WI38 (cell line): Measurements from ENCODE around the gene ZNF862.

Experiments
- H3K4me3 ChIP-seq: 2 replicates; pipeline ENCODE4 v1.5.1; 2011; ENCODE audit warnings: low read depth, mild to moderate bottlenecking, control low read depth, low read length
- TF ChIP-seq, protein P1 (sequence below): IDR thresholded peaks from 2 replicates; pipeline ENCODE4 v1.5.1; 2012; ENCODE audit warnings: low read depth, mild to moderate bottlenecking, control low read depth, low read length

Gene ZNF862

DNA sequence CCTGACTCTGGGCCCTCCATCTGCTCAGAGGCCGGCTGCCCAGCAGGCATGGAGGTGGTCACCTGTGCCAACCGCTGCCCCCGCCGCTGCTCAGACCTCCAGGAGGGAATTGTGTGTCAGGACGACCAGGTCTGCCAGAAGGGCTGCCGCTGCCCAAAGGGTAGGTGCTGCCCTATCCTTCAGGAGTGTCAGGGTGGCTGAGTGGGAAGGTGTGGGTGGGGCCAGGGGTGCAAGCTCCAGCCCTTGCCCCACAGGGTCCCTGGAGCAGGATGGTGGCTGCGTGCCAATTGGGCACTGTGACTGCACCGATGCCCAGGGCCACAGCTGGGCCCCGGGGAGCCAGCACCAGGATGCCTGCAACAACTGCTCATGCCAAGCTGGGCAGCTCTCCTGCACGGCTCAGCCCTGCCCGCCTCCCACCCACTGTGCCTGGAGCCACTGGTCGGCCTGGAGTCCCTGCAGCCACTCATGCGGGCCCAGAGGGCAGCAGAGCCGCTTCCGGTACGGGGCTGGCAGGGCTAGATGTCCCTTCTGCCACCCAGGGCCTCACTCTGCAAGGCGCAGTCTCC, 17.5 kb upstream of the ZNF862 start:
- TF ChIP-seq, protein P1, sequence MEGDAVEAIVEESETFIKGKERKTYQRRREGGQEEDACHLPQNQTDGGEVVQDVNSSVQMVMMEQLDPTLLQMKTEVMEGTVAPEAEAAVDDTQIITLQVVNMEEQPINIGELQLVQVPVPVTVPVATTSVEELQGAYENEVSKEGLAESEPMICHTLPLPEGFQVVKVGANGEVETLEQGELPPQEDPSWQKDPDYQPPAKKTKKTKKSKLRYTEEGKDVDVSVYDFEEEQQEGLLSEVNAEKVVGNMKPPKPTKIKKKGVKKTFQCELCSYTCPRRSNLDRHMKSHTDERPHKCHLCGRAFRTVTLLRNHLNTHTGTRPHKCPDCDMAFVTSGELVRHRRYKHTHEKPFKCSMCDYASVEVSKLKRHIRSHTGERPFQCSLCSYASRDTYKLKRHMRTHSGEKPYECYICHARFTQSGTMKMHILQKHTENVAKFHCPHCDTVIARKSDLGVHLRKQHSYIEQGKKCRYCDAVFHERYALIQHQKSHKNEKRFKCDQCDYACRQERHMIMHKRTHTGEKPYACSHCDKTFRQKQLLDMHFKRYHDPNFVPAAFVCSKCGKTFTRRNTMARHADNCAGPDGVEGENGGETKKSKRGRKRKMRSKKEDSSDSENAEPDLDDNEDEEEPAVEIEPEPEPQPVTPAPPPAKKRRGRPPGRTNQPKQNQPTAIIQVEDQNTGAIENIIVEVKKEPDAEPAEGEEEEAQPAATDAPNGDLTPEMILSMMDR, result no peak
- no peak overlapping the region for H3K4me3 ChIP-seq

DNA sequence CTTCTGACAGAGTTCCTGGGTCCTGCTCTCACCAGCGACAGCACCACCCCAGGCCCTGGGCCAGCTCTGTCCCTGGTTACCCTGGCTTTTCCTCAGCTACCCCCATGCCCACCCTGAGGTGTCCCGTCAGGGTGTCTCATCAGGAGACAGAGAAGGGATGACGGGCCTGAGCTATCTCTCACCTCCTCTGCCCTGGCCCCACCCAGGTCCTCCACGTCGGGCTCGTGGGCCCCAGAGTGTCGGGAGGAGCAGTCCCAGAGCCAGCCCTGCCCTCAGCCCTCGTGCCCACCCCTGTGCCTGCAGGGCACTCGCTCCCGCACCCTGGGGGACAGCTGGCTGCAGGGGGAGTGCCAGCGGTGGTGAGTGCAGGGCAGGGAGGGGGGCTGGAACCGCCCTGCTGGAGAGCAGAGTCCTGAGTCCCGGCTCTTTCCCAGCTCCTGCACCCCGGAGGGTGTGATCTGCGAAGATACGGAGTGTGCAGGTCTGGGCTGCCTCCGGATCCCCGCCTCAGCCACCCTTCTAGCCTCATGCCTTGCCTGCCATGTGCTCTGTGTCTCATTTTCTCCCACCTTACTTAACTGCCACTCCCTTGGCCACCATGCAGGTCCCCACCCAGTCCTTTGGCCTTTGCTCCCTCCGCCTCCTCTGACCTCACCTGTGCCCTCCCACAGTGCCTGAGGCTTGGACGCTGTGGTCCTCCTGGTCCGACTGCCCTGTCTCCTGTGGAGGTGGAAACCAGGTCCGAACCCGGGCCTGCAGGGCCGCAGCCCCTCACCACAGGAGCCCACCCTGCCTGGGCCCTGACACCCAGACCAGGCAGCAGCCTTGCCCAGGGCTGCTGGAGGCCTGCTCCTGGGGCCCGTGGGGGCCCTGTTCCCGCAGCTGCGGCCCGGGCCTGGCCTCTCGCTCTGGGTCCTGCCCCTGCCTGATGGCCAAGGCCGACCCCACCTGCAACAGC, 16.7 kb upstream of the ZNF862 start:
- TF ChIP-seq, protein P1, result no peak
- H3K4me3 ChIP-seq, result no peak overlapping the region

DNA sequence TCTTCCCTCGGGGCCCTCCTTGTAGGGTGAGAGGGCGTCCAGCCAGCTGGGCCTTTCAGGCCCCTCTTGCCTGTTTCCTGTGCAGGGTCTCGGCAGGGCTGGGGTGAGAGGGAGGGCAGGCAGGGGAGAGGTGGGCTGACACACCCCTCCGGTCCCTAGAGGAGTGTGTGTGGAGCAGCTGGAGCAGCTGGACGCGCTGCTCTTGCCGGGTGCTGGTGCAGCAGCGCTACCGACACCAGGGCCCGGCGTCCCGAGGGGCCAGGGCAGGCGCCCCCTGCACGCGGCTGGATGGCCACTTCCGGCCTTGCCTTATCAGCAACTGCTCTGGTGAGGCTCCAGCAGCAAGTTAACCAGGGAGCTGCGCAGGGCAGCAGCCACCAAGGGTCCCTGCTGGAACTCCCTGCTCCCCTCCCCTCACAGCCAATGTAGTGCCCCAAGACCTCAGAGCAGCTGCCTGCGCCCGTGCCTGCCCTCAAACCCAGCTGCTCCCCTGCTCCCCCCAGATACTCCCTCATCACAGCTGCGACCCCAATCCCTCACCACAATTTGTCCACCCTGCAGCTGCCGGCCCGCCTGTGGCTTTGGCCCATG, 15.7 kb upstream of the ZNF862 start:
- TF ChIP-seq, protein P1, result no peak
- no peak overlapping the region for H3K4me3 ChIP-seq

DNA sequence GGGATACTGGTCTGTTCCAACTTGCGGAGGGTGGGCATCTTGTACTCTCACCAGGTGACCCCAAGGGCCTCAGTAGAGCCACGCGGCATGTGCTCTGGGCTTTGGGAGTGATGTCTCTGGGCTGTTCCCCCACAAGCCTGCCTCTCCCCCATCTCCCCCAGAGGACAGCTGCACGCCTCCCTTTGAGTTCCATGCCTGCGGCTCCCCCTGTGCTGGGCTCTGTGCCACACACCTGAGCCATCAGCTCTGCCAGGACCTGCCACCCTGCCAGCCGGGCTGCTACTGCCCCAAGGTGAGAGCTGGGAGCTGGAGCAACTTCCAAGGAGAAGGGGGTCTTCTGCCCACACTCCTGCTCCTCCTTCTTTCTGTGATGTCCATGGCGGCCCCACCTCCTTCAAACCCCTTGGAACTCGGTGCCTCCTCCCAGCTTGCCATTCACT, 15.0 kb upstream of the ZNF862 start:
- TF ChIP-seq, protein P1, result no peak
- H3K4me3 ChIP-seq, result no peak overlapping the region

DNA sequence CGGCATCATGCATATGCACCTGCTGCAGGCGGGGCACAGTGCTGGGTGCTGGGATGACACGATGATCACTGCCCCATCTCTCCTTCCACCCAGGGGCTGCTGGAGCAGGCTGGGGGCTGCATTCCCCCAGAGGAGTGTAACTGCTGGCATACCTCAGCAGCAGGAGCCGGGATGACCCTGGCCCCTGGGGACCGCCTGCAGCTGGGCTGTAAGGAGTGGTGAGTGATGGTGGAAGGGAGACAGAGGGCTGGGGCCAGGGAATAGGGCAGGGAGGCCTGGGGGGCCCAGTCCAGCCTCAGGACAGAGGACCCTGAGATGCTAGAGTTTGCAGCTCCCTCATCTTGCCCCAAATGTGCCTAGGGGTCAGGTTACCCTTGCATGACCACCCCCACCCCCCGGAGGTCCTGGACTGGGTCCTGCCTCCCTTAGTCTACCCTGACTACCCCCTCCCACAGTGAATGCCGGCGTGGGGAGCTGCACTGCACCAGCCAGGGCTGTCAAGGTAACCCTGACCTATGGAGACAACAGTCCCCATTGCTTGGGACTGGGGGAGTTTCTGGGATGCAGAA, 14.5 kb upstream of the ZNF862 start:
- no peak overlapping the region for H3K4me3 ChIP-seq
- TF ChIP-seq, protein P1, result no peak

DNA sequence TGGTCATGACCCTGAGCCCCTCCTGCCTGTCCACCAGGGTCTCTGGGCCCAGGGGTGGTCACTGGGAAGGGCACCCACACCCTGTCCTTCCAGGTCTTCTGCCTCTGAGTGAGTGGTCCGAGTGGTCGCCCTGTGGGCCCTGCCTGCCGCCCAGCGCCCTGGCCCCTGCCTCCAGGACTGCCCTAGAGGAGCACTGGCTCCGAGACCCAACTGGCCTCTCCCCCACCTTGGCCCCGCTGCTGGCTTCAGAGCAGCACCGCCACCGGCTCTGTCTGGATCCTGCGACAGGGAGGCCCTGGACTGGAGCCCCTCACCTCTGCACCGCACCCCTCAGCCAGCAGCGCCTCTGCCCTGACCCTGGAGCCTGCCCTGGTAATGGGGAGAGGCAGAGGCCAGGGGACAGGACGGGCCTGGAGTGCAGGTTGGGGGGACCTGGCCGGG, 13.9 kb upstream of the ZNF862 start:
- no peak overlapping the region for H3K4me3 ChIP-seq
- TF ChIP-seq, protein P1, result no peak
